Smooth muscle cell (in vitro differentiated cells): ENCODE data around the gene DPYD. TPM values are rescaled to one million over a fixed set of nuclear protein-coding genes. Genes with fewer than 3 reads are reported as not detected.

Experiments used
- DNase-seq: peaks from one replicate; lab custom pipeline; 2025; ENCODE audit not compliant: unreplicated experiment; lab: John Stamatoyannopoulos, UW
- H2AFZ ChIP-seq: fragments of 200-600 bp; sonication (generic); 2 replicates; pipeline ENCODE4 v1.6.0; 2016; ENCODE audit warnings: antibody characterized with exemption, low read depth, mild to moderate bottlenecking
- H3F3A ChIP-seq: fragments of 200-600 bp; sonication (generic); 2 replicates; pipeline ENCODE4 v1.6.0; 2017; ENCODE audit warnings: antibody characterized with exemption, low read depth
- H3K27ac ChIP-seq: fragments of 200-600 bp; sonication (generic); 2 replicates; pipeline ENCODE4 v1.5.1; 2016; ENCODE audit warnings: low read depth, mild to moderate bottlenecking
- H3K27me3 ChIP-seq: fragments of 200-600 bp; sonication (generic); 2 replicates; pipeline ENCODE4 v1.6.1; 2016; ENCODE audit warnings: low read depth, mild to moderate bottlenecking
- H3K36me3 ChIP-seq: fragments of 200-600 bp; sonication (generic); 2 replicates; pipeline ENCODE4 v1.5.1; 2016; ENCODE audit warnings: low read depth
- H3K4me1 ChIP-seq: fragments of 200-600 bp; sonication (generic); 2 replicates; pipeline ENCODE4 v1.5.1; 2016; ENCODE audit warnings: low read depth
- H3K4me2 ChIP-seq: fragments of 200-600 bp; sonication (generic); 2 replicates; pipeline ENCODE4 v1.6.0; 2016; ENCODE audit warnings: mild to moderate bottlenecking
- H3K4me3 ChIP-seq: fragments of 200-600 bp; sonication (generic); 2 replicates; pipeline ENCODE4 v1.5.1; 2016; ENCODE audit warnings: mild to moderate bottlenecking
- H3K79me2 ChIP-seq: fragments of 200-600 bp; sonication (generic); 2 replicates; pipeline ENCODE4 v1.6.0; 2016; ENCODE audit warnings: low read depth, mild to moderate bottlenecking
- H3K9ac ChIP-seq: fragments of 200-600 bp; sonication (generic); 2 replicates; pipeline ENCODE4 v1.6.0; 2016; ENCODE audit warnings: low read depth
- H3K9me3 ChIP-seq: fragments of 200-600 bp; sonication (generic); replicated peaks from 2 replicates; pipeline ENCODE4 v1.5.1; 2016; ENCODE audit warnings: low read depth
- H4K20me1 ChIP-seq: fragments of 200-600 bp; sonication (generic); 2 replicates; pipeline ENCODE4 v1.6.0; 2016; ENCODE audit warnings: low read depth
- WGBS: methylation state at CpG from one replicate; pipeline ENCODE4 v1.1.7; 2016; ENCODE audit warnings: low lambda C conversion rate; 5-methylcytosine and 5-hydroxymethylcytosine counted together
- polyA plus RNA-seq: library from polyadenylated mRNA; unstranded; fragments of >200 nt; fragmentation: Nextera tagmentation; extraction: Ambion mirVana; gene quantifications from 2 replicates; pipeline ENCODE4 v1.2.1, GENCODE V29; 2016
- total RNA-seq: library from RNA; depleted of rRNA; stranded (reverse); fragments of >200 nt; gene quantifications from 2 replicates; pipeline ENCODE4 v1.2.3, GENCODE V29; 2014
- TF ChIP-seq, protein P1 (sequence below): fragments of 200-600 bp; sonication (generic); IDR thresholded peaks from 2 replicates; pipeline ENCODE4 v1.5.1; 2017; ENCODE audit warnings: borderline replicate concordance, mild to moderate bottlenecking, antibody characterized with exemption; ENCODE audit not compliant: insufficient read depth, poor library complexity, severe bottlenecking

DPYD gene
- total and polyA plus RNA-seq, 2 experiments from 2014 or later: 1.8 to 2.0 TPM

DNA sequence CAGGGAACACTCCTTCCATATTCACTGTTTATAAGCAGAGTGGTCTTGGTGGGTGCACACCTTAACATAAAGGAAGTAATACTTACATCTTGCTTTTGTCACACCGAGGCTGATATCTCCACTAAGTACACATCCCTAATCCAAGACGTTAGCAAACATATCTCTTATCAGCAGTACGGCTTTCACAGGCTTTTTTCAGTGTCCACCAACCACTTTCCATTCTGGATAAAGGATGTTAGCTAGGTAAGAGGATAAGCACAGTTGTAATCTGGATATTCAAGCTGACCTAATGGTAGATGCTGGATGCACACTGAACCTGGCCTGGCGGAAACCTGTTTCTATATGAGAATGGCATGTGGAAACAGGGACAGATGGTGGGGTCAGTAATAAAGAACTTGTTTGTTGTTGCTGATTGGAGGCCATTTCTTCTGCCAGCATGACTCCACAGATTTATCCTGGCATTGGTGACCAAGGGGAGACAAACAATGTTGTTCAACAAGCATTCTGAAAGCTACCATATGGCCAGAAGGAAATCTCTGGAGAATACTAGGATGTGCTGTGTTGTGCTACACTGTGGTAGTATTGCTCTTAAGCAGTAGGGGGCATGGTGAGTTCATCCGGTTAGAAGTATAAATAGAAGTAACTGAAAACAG is 782.8 kb downstream of the DPYD start:
- no peaks in the 10 kb centered on the region for H4K20me1 ChIP-seq
- peak overlapping the region; percentile 26 for H3K4me3 ChIP-seq
- no peaks in the 10 kb centered on the region for H3K9me3 ChIP-seq
- H3K4me1 ChIP-seq: no peaks in the 10 kb centered on the region
- 51% methylated on average over 5 of the region's 5 CpGs for WGBS
- no peaks in the 10 kb centered on the region for H3K36me3 ChIP-seq
- peak overlapping the region; percentile 79 for H3K4me2 ChIP-seq
- no peak overlapping the region for H3K9ac ChIP-seq
- DNase-seq: no peak
- TF ChIP-seq, protein P1, sequence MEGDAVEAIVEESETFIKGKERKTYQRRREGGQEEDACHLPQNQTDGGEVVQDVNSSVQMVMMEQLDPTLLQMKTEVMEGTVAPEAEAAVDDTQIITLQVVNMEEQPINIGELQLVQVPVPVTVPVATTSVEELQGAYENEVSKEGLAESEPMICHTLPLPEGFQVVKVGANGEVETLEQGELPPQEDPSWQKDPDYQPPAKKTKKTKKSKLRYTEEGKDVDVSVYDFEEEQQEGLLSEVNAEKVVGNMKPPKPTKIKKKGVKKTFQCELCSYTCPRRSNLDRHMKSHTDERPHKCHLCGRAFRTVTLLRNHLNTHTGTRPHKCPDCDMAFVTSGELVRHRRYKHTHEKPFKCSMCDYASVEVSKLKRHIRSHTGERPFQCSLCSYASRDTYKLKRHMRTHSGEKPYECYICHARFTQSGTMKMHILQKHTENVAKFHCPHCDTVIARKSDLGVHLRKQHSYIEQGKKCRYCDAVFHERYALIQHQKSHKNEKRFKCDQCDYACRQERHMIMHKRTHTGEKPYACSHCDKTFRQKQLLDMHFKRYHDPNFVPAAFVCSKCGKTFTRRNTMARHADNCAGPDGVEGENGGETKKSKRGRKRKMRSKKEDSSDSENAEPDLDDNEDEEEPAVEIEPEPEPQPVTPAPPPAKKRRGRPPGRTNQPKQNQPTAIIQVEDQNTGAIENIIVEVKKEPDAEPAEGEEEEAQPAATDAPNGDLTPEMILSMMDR: peak; percentile 55
- peak overlapping the region; percentile 83 for H2AFZ ChIP-seq
- no peaks in the 10 kb centered on the region for H3K27me3 ChIP-seq
- H3K27ac ChIP-seq: no peak overlapping the region
- no peaks in the 10 kb centered on the region for H3K79me2 ChIP-seq
- H3F3A ChIP-seq: no peaks in the 10 kb centered on the region

DNA sequence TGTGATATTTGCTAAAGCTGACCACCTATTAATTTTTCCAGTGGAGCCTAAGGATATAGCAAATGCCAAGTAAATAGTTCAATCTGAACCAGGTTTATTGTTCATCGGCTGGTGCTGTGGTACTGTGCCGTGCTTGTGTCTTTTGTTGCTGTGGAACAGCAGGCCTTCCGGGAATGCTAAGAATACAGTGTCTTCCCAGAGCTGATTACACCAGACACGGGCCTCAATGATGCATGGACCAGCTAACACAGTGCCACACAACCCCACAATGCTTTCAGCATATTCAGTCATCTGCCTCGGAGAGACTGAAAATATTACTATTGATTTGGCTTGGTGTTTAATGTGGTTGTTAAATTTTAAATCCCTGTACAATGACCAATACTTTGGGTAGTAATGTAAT is 783.8 kb downstream of the DPYD start:
- Histone ChIP-seq H3K27me3 (no peaks in the 10 kb centered on the region), H2AFZ (no peak overlapping the region), H3K4me1 (no peaks in the 10 kb centered on the region), H3K79me2 (no peaks in the 10 kb centered on the region), H3K27ac (no peak overlapping the region), H3K9ac (no peak overlapping the region), H4K20me1 (no peaks in the 10 kb centered on the region), H3K36me3 (no peaks in the 10 kb centered on the region), H3K9me3 (no peaks in the 10 kb centered on the region), H3K4me3 (no peak overlapping the region), H3K4me2 (no peak overlapping the region), H3F3A (no peaks in the 10 kb centered on the region)
- no peak for DNase-seq
- WGBS: 83% methylated on average over 5 of the region's 5 CpGs
- TF ChIP-seq, protein P1: no peak

DNA sequence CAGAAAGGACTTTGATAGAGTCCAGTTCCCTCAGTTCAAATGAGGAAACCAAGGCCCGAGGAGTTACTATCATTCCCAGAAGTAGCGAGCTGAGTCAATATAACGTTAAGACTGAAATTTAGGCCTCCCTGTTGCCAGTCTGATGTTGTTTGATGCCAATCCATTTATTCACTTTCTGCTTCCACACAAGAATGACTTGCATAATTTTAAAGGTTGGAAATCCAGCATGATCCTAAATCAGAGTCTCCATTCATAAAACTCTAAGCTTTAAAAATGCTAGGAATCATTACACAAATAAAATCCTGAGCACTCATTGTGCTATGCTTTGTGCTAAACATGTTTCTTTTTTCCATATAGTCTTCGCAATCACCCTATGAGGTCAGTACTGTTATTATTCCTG is 784.9 kb downstream of the DPYD start:
- no peaks in the 10 kb centered on the region for H4K20me1 ChIP-seq
- H3F3A ChIP-seq: no peaks in the 10 kb centered on the region
- no peak overlapping the region for H3K4me3 ChIP-seq
- no peak for DNase-seq
- H3K27me3 ChIP-seq: no peaks in the 10 kb centered on the region
- no peak overlapping the region for H3K4me2 ChIP-seq
- no peaks in the 10 kb centered on the region for H3K9me3 ChIP-seq
- H2AFZ ChIP-seq: peak overlapping the region; percentile 14
- H3K27ac ChIP-seq: no peak overlapping the region
- H3K9ac ChIP-seq: no peak overlapping the region
- no peaks in the 10 kb centered on the region for H3K36me3 ChIP-seq
- TF ChIP-seq, protein P1: no peak
- 87% methylated on average over 4 of the region's 4 CpGs for WGBS
- no peaks in the 10 kb centered on the region for H3K4me1 ChIP-seq
- H3K79me2 ChIP-seq: no peaks in the 10 kb centered on the region

DNA sequence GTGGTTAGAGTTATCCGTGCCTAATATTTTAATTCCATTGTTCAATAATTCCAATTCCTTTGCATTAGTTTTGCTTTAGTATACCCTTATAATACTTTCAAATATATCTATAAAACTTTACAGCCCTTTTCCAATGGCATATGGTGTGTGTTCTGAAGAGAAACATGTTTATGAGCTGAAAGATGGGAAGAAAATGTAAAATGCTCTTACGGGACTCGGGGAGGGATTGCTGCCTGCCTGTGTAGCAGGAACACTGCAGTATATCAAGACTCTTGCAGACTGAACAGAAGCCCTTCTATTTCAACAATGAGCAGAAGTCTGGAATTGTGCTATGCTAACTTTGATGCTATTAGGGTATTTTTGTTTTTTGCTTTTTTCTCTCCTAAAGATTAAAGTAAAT is 792.4 kb downstream of the DPYD start:
- H3K27ac ChIP-seq: no peak overlapping the region
- H3K4me1 ChIP-seq: peaks cover 7% of the 10 kb centered on the region
- H3K9ac ChIP-seq: no peak overlapping the region
- H3K4me2 ChIP-seq: peak overlapping the region; percentile 50
- TF ChIP-seq, protein P1: no peak
- no peaks in the 10 kb centered on the region for H3K27me3 ChIP-seq
- no peak for DNase-seq
- H3K9me3 ChIP-seq: no peaks in the 10 kb centered on the region
- H3K4me3 ChIP-seq: no peak overlapping the region
- no peak overlapping the region for H2AFZ ChIP-seq
- no peaks in the 10 kb centered on the region for H3K36me3 ChIP-seq
- H3K79me2 ChIP-seq: no peaks in the 10 kb centered on the region
- H4K20me1 ChIP-seq: no peaks in the 10 kb centered on the region
- WGBS: 36% methylated on average over 3 of the region's 3 CpGs
- no peaks in the 10 kb centered on the region for H3F3A ChIP-seq
